Dedifferentiated amniotic fluid mesenchymal stem cell (primary cell): Measurements from ENCODE around the gene VEGFB.

Experiments used
- DNase-seq: peaks from one replicate; pipeline ENCODE4 v3.0.0-alpha.2; 2016; ENCODE audit errors: extremely low spot score

The VEGFB gene

DNA sequence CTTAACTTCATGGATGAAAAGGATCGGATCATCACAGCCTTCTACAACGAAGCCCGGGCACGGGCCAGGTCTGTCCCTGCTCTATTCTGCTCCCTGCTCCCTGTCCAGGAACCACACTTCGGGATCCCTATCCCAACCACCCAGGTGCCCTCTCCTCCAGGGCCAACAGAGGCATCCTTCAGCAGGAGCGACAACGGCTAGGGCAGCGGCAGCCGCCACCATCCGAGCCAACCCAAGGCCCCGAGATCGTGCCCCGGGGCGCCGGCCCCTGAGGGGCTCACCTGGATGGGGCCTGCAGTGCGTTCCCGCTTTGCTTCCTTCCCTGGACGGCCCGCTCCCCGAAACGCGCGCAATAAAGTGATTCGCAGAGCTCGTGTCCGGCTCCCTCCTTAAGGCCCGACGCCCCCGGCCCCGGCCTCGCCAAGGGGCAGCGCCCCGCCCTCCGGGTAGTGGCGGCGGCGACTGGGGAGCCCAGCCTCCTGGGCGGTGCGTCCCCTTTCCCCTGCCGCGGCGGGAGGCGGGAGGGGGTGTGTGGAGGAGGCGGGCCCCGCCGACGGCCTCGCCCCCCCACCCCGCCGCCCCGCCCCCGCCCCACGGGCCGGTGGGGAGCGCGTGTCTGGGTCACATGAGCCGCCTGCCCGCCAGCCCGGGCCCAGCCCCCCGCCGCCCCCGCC is at the start of gene VEGFB:
Gene VEGFB (plus strand): TSS at position 672 of the 674 bp plus-strand sequence. CDS start 250 bp downstream, outside the sequence.
- no peak for DNase-seq

DNA sequence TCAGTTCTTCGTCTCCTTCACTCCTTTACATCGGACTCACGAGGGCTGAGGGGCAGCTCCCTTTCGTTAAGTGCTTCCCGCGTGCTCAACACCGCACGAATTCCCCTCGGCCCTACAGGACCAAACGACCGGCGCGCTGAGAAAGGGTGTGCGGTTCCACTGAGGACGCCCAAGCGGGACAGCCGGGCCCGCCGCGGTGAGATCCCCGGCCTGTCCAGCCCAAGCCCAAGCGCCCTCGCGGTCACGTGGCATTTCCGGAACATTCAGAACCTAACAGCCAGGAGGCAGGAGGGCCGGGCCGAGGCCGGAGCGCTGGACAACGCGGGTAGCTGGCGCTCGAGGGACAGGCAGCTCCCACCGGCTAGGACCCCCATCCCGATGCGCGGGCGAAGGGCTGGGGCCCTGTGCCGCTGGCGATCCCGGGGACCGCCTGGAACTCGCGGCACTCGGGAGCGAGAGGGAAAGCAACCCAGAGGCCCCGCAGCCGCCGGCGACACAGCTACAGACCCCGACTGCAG is 49.1 kb upstream of the VEGFB start:
- peak; percentile 88 for DNase-seq

DNA sequence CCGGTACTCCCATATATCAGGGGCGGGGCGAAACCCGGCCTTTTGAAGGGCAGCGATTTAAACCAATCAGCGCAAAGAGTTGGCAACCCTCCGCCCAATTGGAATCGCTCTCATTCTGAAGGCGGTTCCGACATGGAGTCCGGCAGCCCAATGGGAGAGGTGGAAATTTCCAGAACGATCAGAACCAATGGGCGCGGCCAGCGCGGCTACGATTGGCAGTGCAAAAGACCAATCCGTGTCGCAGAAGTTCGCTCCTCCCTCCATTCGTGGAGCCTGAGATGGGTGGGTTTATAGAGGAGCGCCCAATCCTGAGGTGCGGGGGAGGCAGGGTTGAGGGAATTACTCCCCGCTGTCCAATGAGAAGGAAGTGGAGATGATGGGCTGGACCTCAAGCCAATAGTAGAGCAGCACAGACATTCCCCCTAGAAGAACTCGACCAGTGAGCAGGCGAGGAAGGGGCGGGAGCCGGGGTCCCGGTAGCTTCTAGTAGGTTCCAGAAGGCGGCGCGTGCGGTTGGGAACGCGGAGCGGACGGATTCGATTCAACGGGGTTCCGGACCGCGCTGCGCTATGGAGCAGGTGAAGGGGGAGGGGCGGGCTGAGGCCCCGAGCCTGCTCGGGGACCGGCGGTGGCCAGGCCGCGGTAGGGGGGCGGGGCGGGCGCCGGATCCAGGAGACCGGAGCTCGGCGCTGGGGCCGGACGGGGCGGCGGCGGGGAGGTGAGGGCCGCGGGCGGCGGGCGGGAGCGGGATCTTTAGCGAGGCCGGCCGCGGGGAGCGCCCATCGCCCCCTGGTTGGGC is 48.5 kb upstream of the VEGFB start, which contains the start of gene STIP1:
Gene STIP1 (plus strand): TSS at position 479 of the 799 bp plus-strand sequence. CDS start 91 bp downstream, at position 570.
- peak; percentile 100 for DNase-seq

GRCh38 chr11:64186492-64187165 is 47.8 kb upstream of the VEGFB start:
- DNase-seq: no peak

- DNase-seq: no peak
Measured at GRCh38 chr11:64192434-64192833, 42.0 kb upstream of the VEGFB start.

DNA sequence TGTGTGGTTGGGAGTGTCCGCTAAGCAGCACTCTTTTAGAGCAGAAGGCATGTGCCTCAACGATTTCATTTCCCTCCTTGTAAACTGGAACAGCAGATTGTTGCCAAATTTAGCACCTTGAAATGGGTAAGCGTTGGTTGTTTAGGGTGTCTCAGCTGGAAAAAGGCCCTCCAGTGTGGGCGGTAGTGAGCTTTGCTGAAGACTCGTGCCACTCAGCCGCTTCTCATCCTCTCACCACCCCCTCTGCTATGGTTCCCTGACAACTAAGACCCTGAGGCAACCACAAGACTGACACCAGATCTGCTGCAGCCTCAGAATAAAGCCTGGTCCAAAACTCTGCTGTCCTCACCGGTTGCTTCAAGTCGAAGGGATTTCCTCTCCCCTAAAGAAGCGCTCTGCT is 37.8 kb upstream of the VEGFB start:
- DNase-seq: no peak

- no peak for DNase-seq
Measured at GRCh38 chr11:64198511-64198910, 35.9 kb upstream of the VEGFB start.

DNA sequence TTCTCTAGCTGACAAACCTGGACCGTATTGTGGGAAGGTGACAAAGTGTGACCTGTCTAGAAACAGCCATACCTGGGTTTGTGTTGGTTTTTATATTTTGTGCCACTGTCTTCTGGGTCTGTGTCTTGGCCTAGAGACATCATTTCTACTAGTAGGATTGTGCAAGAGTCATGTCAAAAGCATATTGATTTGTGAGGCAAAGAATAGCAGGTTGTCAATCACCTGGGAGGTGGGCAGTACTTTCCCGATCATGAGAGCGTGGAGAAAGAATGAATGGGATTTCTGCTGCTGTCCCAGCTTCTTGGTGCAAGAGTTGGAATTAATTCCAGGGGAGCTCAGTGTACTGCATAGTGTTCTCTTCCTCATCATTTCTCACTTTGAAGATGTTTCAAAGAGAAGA is 32.8 kb upstream of the VEGFB start:
- no peak for DNase-seq

DNA sequence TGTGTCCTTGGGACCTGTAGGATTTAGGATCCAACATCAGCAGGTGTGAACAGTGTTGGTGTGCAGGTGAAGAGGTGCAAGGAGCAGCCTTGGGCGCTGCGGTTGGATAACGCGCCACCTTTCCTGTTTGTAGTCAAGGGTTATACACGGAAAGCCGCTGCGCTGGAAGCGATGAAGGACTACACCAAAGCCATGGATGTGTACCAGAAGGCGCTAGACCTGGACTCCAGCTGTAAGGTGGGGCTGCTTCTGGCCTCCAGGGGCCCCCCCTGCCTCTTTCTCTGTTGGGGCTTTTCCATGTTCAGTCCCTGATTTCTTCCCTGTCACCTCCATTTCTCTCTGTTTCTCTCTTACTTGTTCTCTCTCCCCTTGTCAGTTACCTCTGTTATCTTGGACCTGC is 31.4 kb upstream of the VEGFB start:
- no peak for DNase-seq

GRCh38 chr11:64203421-64204079 is 30.8 kb upstream of the VEGFB start:
- DNase-seq: no peak

DNA sequence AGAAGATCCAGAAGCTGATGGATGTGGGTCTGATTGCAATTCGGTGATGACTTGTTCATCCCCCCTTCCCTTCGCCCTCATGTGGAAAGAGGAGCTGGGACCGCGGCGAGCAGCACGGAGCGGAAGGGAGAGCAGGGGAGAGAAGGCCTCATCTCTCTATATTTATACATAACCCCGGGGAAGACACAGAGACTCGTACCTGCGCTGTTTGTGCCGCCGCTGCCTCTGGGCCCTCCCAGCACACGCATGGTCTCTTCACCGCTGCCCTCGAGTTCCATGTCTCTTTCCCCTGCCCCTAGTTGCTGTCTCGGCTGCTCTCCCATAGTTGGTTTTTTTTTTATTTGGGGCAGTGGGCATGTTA is 30.3 kb upstream of the VEGFB start:
- DNase-seq: no peak

DNA sequence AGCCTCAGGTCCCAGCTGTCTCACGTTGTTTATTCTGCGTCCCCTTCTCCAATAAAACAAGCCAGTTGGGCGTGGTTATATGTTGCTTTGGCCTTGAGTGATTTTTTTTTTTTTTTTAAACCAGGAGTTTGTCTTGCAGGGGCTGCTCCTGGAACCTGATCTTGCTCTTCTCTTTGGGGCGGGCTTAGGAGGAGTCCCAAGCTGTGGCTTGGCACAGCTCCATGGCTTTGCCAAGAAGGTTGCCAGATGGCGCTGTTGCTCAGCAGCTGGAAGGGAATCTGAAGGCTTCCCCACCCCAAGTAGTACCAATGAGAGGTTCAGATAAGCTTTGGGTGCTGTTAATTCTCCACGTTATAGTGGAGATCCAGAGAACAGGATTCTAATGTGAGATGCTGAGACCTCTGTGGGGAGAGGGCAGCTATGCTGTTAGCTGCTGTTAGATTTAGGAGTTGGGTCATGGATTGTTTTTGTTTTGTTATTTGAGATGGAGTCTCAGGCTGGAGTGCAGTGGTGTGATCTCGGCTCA is 29.9 kb upstream of the VEGFB start:
- DNase-seq: peak; percentile 91

DNA sequence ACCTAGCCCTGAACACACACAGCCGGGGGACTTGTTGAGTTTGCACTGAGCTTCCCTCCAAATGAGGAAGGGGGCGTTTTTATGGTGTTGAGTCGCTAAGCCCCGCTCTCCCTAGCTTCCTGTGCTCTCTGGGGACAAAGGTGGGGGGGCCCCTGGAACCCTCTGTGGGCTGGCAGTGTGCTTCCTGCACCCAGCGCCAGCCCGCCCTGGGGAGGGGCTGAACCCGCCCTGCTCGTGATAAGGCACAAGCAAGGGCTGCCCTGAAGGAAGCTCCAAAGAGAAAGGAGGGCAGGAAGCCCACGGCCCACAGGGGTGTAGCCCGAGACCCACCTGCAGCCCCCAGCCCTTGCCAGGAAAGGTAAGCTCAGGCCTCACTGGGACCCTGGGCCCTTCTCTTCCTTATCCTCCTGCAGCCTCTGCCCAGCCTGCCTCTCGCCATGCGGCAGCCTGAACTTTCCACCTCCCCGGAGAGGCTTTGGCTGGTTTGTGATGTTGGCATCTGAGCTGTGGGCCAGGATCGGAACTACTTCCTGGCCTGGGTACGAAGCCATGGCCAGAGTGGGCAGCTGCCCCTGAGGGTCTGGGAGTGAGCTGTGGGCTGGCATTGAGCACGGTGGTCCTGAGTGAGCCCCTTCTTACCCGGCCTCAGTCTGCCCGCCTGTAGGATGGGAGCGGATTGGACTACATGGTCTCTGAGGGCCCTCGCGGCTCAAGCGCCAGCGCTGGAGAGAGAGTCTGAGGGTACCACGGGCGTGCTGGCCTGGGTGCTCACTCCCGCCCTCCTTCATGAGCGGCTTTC is 27.7 kb upstream of the VEGFB start, which contains the start of gene FERMT3:
Gene FERMT3 (plus strand): TSS at position 265 of the 799 bp plus-strand sequence. CDS start 644 bp downstream, outside the sequence.
- DNase-seq: no peak

- DNase-seq: no peak
Measured at GRCh38 chr11:64207256-64208085, 26.9 kb upstream of the VEGFB start.

DNA sequence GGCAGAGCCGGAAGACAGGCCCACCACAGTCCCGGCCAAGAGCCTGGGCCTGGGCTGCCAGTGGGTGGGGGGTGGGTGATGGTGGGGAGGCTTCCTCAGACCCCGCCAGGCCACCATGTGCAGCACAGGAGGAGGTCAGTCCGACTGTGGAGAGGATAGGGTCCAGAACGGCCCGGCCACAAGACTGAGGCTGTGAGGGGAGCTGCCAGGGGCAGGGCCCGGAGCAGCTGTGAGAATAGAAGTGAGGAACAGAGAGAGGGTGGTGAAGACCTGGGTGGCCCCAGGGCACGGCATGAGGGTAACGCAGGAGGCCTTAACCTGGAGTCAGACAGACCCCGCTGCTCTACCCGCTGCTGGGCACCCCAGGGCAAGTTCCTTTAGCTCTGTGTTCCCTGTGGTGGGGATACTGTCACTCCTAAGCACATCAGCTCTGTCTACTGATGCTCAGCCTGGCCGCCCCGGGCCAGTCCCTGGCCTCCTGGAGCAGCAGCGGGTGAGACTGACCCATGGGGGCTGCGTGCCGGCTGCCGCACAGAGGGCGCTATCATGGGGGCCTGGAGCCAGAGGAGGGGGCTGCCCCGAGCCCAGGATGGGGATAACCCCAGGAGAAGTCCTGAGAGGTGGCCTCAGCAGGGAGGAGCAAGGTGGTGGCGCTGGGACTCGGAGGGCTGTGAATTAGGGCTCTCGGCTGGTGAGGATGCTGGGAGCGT is 26.1 kb upstream of the VEGFB start:
- no peak for DNase-seq

DNA sequence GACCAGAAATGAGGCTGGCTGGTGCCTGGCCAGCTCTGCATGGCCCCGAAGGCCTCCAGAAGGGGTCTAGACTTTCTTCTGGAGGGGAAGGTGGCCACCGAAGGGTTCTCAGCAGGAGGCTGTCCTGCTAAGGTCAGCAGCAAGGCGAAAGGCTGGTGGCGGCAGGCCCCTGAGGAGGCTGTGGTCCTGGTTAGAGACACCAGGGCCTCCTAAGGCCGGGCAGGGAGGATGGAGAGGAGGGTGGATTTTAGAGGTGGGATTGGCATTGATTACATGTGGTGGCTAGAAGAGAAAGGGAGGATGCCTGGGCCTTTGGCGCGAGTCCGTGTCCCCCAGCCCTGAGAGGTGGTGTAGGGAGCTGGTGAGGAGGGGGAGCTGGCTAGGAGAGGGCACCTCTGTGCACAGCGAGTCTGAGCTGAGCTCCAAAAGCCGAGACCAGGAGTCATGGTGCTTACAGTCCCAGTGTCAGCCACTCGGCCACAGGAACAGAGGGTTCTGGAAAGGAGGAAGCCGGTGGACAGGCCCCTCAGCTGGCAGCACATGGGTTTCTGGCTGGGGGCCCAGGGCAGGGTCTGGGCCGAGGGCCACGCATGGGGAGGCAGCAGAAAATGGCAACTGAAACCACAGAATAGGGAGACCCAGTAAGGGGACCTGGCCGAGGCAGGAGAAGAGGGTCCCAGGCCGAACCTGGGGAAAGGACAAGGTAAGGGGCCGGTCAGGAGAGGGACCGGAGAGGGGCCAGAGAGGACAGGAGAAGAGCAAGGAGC is 25.4 kb upstream of the VEGFB start:
- no peak for DNase-seq

DNA sequence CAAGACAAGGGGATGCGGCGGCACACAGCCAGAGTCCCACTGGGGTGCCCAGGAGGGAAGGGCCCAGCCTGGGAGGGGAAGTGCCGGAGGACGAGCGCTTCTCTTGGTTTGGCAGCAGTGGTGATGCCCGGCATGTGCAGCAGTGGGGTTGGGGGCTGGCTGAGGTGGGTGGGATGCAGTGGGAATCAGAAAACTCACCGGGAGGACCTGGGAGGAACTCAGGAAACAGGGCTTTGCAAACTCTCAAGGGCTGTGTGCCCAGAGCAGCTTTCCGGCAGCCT is 24.9 kb upstream of the VEGFB start:
- no peak for DNase-seq

- no peak for DNase-seq
Measured at GRCh38 chr11:64210301-64211020, 23.9 kb upstream of the VEGFB start.
